Measurements from ENCODE around the gene CPAMD8.
"Not testable (repeated sequence)": the region's sequence is repeated elsewhere in the genome, so short reads cannot be mapped to it uniquely, and the experiment has no call there.

CPAMD8 gene

DNA sequence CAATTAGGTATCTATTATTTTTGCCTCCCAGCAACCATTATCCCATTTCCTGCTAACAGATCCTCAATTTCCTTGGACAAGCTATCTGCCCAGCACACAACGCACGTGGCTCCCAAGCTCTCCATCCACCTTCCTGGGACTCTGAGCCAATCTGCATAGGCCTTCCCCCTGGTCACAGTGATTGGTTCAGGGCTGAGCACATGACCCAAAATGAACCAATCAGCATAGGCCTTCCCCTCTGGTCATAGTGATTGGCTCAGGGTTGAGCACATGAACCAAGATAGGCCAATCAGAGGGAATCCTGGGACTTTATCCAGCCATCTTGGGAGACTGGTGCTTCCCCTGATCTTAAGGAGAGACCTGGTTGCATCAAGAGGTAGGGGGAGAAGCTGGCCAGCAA lies 5.8 kb downstream of the CPAMD8 start:
- Histone ChIP-seq H3K9ac (ENCODE audit: insufficient read length, low read depth) (no peak overlapping the region), H3K9me3 (ENCODE audit: insufficient read depth, low read length) (peaks cover 37% of the 10 kb centered on the region), H3K4me1 (ENCODE audit: insufficient read depth, insufficient read length) (peaks cover 6% of the 10 kb centered on the region), H3K4me3 (ENCODE audit: insufficient read length, low read depth) (no peak overlapping the region), H3K27me3 (ENCODE audit: insufficient read depth, insufficient read length) (peaks cover 6% of the 10 kb centered on the region), H3K36me3 (ENCODE audit: insufficient read depth, insufficient read length, low read length) (no peaks in the 10 kb centered on the region)
- DNase-seq (ENCODE audit: low read depth, low spot score) = no peak
- TF ChIP-seq ZNF274 (IDR thresholded peaks at IDR 0.05; ENCODE audit: low read depth, low read length) (no peak), SUZ12 (IDR thresholded peaks at IDR 0.05; ENCODE audit: extremely low read depth, insufficient read depth, insufficient read length) (no peak), YY1 (IDR thresholded peaks at IDR 0.05; ENCODE audit: insufficient read depth, insufficient read length) (no peak)

DNA sequence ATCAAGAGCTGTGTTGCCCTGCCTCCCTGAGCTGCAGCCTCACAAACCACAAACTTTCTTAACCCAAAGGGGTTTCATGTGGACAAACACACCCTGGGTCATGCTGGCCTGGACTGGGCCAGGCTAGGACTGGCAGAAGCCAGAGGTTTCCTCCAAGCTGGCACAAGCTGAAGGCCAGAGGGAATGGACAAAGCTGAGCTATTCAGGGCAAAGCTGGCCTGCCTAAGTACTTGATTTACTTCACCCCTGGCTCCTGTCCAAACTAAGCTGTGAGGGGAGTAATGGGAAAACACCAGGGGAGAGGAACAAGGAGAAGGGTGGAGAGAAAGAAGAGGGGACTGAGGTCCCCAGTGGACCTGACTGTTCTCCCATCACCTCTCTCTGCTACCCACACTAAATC lies 6.2 kb downstream of the CPAMD8 start:
- Histone ChIP-seq H3K9ac (ENCODE audit: insufficient read length, low read depth) (no peak overlapping the region), H3K27me3 (ENCODE audit: insufficient read depth, insufficient read length) (peaks cover 2% of the 10 kb centered on the region), H3K4me1 (ENCODE audit: insufficient read depth, insufficient read length) (peaks cover 2% of the 10 kb centered on the region), H3K4me3 (ENCODE audit: insufficient read length, low read depth) (no peak overlapping the region), H3K9me3 (ENCODE audit: insufficient read depth, low read length) (peaks cover 37% of the 10 kb centered on the region), H3K36me3 (ENCODE audit: insufficient read depth, insufficient read length, low read length) (no peaks in the 10 kb centered on the region)
- TF ChIP-seq SUZ12 (IDR thresholded peaks at IDR 0.05; ENCODE audit: extremely low read depth, insufficient read depth, insufficient read length) (no peak), ZNF274 (IDR thresholded peaks at IDR 0.05; ENCODE audit: low read depth, low read length) (no peak), YY1 (IDR thresholded peaks at IDR 0.05; ENCODE audit: insufficient read depth, insufficient read length) (no peak)
- DNase-seq (ENCODE audit: low read depth, low spot score) = no peak

DNA sequence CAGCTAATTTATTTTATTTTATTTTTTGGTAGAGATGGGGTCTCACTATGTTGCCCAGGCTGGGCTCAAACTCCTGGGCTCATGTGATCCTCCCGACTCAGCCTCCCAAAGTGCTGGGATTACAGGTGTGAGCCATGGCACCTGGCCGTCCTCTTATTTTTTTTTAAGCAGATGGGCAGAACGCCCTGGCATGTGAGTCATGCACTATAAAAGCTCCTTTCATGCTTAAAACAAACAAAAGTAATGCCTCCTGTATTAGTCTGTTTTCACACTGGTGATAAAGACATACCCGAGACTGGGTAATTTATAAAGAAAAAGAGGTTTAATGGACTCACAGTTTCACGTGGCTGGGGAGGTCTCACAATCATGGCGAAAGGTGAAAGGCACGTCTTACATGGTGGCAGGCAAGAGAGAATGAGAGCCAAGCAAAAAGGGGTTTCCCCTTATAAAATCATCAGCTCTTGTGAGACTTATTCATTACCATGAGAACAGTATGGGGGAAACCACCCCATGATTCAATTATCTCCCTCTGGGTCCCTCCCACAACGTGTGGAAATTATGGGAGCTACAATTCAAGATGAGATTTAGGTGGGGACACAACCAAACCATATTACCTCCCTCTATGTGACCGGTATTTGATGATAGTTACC lies 12.3 kb downstream of the CPAMD8 start:
- H3K27me3 ChIP-seq (ENCODE audit: insufficient read depth, insufficient read length); H3K4me3 ChIP-seq (ENCODE audit: insufficient read length, low read depth); H3K4me1 ChIP-seq (ENCODE audit: insufficient read depth, insufficient read length); H3K36me3 ChIP-seq (ENCODE audit: insufficient read depth, insufficient read length, low read length); DNase-seq (ENCODE audit: low read depth, low spot score); H3K9me3 ChIP-seq (ENCODE audit: insufficient read depth, low read length); H3K9ac ChIP-seq (ENCODE audit: insufficient read length, low read depth): not testable (repeated sequence)

DNA sequence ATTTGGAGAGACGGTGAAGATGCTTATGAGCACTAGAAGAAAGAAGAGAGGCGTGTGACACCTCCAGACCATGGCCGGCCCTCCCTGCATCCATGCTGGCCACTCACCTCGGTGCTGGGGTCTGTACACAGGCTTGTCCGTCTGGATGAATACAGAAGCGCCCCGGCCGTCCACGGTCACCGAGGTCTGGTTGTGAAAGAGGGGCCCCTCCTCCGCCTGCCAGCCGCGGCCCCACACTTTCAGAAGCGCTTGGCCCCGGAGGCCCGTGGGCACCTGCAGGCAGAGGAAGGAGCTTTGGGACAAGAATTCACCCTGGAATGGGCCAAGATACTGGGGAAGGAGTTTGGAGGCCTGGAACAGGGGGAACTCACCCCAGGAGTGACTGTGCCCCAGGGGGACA lies 15.1 kb downstream of the CPAMD8 start:
- Histone ChIP-seq H3K4me3 (ENCODE audit: insufficient read length, low read depth) (no peak overlapping the region), H3K9ac (ENCODE audit: insufficient read length, low read depth) (no peak overlapping the region), H3K9me3 (ENCODE audit: insufficient read depth, low read length) (no peaks in the 10 kb centered on the region), H3K27me3 (ENCODE audit: insufficient read depth, insufficient read length) (no peaks in the 10 kb centered on the region), H3K4me1 (ENCODE audit: insufficient read depth, insufficient read length) (no peaks in the 10 kb centered on the region), H3K36me3 (ENCODE audit: insufficient read depth, insufficient read length, low read length) (no peaks in the 10 kb centered on the region)
- TF ChIP-seq YY1 (IDR thresholded peaks at IDR 0.05; ENCODE audit: insufficient read depth, insufficient read length) (no peak), SUZ12 (IDR thresholded peaks at IDR 0.05; ENCODE audit: extremely low read depth, insufficient read depth, insufficient read length) (no peak)
- no peak for DNase-seq (ENCODE audit: low read depth, low spot score)

DNA sequence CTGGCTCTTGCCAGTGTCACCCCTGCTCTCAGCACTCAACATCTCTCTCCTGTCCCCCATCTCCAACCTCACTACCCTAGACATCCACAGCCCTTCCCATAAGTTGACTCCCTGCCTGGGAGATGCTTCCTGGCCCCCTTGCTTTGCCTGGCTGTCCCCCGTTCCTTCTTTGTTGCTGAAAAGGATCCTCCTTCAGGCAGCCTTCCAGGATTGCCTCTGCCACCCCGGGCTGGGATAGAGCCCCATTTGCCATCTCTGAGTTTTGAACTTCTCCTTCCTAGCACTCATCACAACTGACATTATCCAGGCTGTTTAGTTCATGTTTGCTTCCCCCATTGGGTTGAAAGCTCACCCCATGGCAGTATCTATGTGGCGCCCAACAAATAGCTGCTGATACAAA lies 20.0 kb downstream of the CPAMD8 start:
- DNase-seq (ENCODE audit: low read depth, low spot score) = no peak
- H3K9ac ChIP-seq (ENCODE audit: insufficient read length, low read depth) = no peak overlapping the region
- no peaks in the 10 kb centered on the region for H3K9me3 ChIP-seq (ENCODE audit: insufficient read depth, low read length)
- TF ChIP-seq ZNF274 (IDR thresholded peaks at IDR 0.05; ENCODE audit: low read depth, low read length) = no peak
- TF ChIP-seq YY1 (IDR thresholded peaks at IDR 0.05; ENCODE audit: insufficient read depth, insufficient read length) = no peak
- no peak for TF ChIP-seq SUZ12 (IDR thresholded peaks at IDR 0.05; ENCODE audit: extremely low read depth, insufficient read depth, insufficient read length)
- H3K4me3 ChIP-seq (ENCODE audit: insufficient read length, low read depth) = no peak overlapping the region
- no peaks in the 10 kb centered on the region for H3K4me1 ChIP-seq (ENCODE audit: insufficient read depth, insufficient read length)
- H3K36me3 ChIP-seq (ENCODE audit: insufficient read depth, insufficient read length, low read length) = no peaks in the 10 kb centered on the region
- no peaks in the 10 kb centered on the region for H3K27me3 ChIP-seq (ENCODE audit: insufficient read depth, insufficient read length)

DNA sequence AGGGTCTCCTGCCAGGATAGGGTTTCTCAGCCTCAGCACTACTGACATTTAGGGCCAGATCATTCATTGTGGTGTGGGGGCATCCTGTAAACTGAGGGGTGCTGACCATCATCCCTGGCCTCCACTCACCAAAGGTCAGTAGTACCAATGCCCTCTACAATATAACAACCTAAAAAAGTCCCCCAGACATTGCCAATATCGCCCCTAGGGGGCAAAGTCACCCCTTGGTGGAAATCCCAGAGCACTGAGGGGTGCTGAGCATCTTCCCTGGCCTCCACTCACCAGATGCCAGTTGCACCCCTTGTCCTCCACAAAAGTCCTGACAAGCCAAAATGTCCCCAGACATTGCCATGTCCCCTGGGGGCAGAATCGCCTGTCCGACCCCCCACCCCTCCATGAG lies 21.6 kb downstream of the CPAMD8 start:
- TF ChIP-seq YY1 (IDR thresholded peaks at IDR 0.05; ENCODE audit: insufficient read depth, insufficient read length) (no peak), ZNF274 (IDR thresholded peaks at IDR 0.05; ENCODE audit: low read depth, low read length) (no peak), SUZ12 (IDR thresholded peaks at IDR 0.05; ENCODE audit: extremely low read depth, insufficient read depth, insufficient read length) (no peak)
- peaks cover 3% of the 10 kb centered on the region for H3K4me1 ChIP-seq (ENCODE audit: insufficient read depth, insufficient read length)
- H3K4me3 ChIP-seq (ENCODE audit: insufficient read length, low read depth) = no peak overlapping the region
- no peaks in the 10 kb centered on the region for H3K36me3 ChIP-seq (ENCODE audit: insufficient read depth, insufficient read length, low read length)
- no peaks in the 10 kb centered on the region for H3K27me3 ChIP-seq (ENCODE audit: insufficient read depth, insufficient read length)
- no peak overlapping the region for H3K9ac ChIP-seq (ENCODE audit: insufficient read length, low read depth)
- no peaks in the 10 kb centered on the region for H3K9me3 ChIP-seq (ENCODE audit: insufficient read depth, low read length)
- DNase-seq (ENCODE audit: low read depth, low spot score) = no peak

DNA sequence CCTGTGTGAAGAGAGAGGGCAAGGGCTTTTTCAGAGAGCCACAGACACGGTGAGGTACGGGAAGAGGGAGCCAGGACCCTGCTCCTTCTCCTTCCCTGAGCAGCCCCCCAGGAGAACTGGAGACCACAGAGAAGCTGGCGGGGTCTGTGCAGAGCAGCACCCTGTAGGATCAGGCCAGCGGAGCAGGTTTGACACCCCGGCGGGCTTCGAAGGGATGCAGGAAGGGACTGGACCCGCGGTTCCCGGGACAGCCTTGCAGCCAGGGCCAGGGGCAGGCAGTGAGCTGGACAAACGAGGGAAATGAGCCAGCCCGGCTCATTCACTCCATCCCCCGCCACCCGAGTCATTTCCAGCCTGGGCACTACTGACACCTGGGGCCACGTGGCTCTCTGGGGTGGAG lies 22.2 kb downstream of the CPAMD8 start:
- Histone ChIP-seq H3K9ac (ENCODE audit: insufficient read length, low read depth) (no peak overlapping the region), H3K4me3 (ENCODE audit: insufficient read length, low read depth) (no peak overlapping the region), H3K27me3 (ENCODE audit: insufficient read depth, insufficient read length) (no peaks in the 10 kb centered on the region), H3K36me3 (ENCODE audit: insufficient read depth, insufficient read length, low read length) (no peaks in the 10 kb centered on the region), H3K9me3 (ENCODE audit: insufficient read depth, low read length) (no peaks in the 10 kb centered on the region), H3K4me1 (ENCODE audit: insufficient read depth, insufficient read length) (peaks cover 3% of the 10 kb centered on the region)
- TF ChIP-seq ZNF274 (IDR thresholded peaks at IDR 0.05; ENCODE audit: low read depth, low read length) (no peak), YY1 (IDR thresholded peaks at IDR 0.05; ENCODE audit: insufficient read depth, insufficient read length) (no peak), SUZ12 (IDR thresholded peaks at IDR 0.05; ENCODE audit: extremely low read depth, insufficient read depth, insufficient read length) (no peak)
- DNase-seq (ENCODE audit: low read depth, low spot score) = no peak

DNA sequence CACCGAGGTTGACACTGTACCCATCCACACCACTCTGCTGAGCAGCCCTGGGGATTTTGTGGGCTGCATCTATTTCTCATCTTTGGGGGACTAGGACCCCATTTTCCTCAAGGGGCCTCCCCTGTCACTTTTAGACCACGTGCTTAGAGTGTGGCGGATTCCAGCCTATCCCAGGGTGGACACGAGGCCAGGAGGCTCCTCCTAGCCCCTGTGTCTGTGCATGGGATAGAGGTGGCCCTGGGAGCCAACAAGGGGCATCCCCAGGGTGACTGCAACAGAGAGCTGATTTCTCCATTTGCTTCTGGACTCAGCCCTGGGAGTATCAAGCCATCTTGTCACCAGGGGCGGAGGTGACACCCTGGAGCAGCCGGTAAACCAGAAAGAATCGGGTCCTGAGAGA lies 24.2 kb downstream of the CPAMD8 start:
- H3K9ac ChIP-seq (ENCODE audit: insufficient read length, low read depth) = no peak overlapping the region
- peaks cover 3% of the 10 kb centered on the region for H3K4me1 ChIP-seq (ENCODE audit: insufficient read depth, insufficient read length)
- H3K9me3 ChIP-seq (ENCODE audit: insufficient read depth, low read length) = peaks cover 7% of the 10 kb centered on the region; the same call in 1 of the 2 replicates
- H3K36me3 ChIP-seq (ENCODE audit: insufficient read depth, insufficient read length, low read length) = no peaks in the 10 kb centered on the region
- TF ChIP-seq SUZ12 (IDR thresholded peaks at IDR 0.05; ENCODE audit: extremely low read depth, insufficient read depth, insufficient read length) = no peak
- H3K4me3 ChIP-seq (ENCODE audit: insufficient read length, low read depth) = no peak overlapping the region
- DNase-seq (ENCODE audit: low read depth, low spot score) = no peak
- H3K27me3 ChIP-seq (ENCODE audit: insufficient read depth, insufficient read length) = no peaks in the 10 kb centered on the region
